OCI-LY7 (cell line): ENCODE data around the gene FBXO42. TPM values are rescaled to one million over a fixed set of nuclear protein-coding genes. Genes with fewer than 3 reads are reported as not detected.

Experiments used
- BruUV-seq: library from RNA; stranded (reverse); fragments of 400-500 nt; replicated peaks from 2 replicates; lab custom pipeline; 2021; lab: Mats Ljungman, UMichigan
- CTCF ChIA-PET: fragments of 300-600 bp; sonication (Branson Sonifier 250); formaldehyde crosslinking; loops from one replicate; lab custom pipeline; 2022; ENCODE audit warnings: antibody characterized with exemption; ENCODE audit not compliant: unreplicated experiment; lab: Charles Lee
- POLR2A ChIA-PET: fragments of 300-600 bp; sonication (Branson Sonifier 250); formaldehyde crosslinking; loops from one replicate; lab custom pipeline; 2022; ENCODE audit warnings: antibody characterized with exemption; lab: Charles Lee
- DNase-seq: peaks from one replicate; pipeline ENCODE4 v3.0.0-alpha.2; 2015; ENCODE audit warnings: low spot score
- H2AFZ ChIP-seq: fragments of 200-600 bp; sonication (generic), shearing (Covaris generic); 2 replicates; pipeline ENCODE4 v1.6.1; 2014; ENCODE audit warnings: mild to moderate bottlenecking, antibody characterized with exemption, low read length, moderate library complexity
- H3K27ac ChIP-seq: fragments of 200-600 bp; sonication (generic); 2 replicates; pipeline ENCODE4 v1.5.1; 2014; ENCODE audit warnings: mixed run types, low read depth, mild to moderate bottlenecking, moderate library complexity, low read length, inconsistent platforms; ENCODE audit not compliant: poor library complexity, severe bottlenecking
- H3K36me3 ChIP-seq: fragments of 200-600 bp; sonication (generic); 2 replicates; pipeline ENCODE4 v1.6.1; 2014; ENCODE audit warnings: mild to moderate bottlenecking, antibody characterized with exemption, low read length, moderate library complexity, mixed read lengths; ENCODE audit not compliant: insufficient read depth
- H3K4me1 ChIP-seq: fragments of 200-600 bp; sonication (generic); 2 replicates; pipeline ENCODE4 v1.5.1; 2014; ENCODE audit warnings: mild to moderate bottlenecking, low read length; ENCODE audit not compliant: insufficient read depth, poor library complexity, severe bottlenecking
- H3K4me2 ChIP-seq: fragments of 200-600 bp; sonication (generic); 2 replicates; pipeline ENCODE4 v1.6.1; 2014; ENCODE audit warnings: mild to moderate bottlenecking, low read length
- H3K4me3 ChIP-seq: fragments of 200-600 bp; sonication (generic); 2 replicates; pipeline ENCODE4 v1.5.1; 2014; ENCODE audit warnings: mild to moderate bottlenecking, low read depth, low read length; ENCODE audit not compliant: poor library complexity, severe bottlenecking
- H3K79me2 ChIP-seq: fragments of 200-600 bp; sonication (generic); 2 replicates; pipeline ENCODE4 v1.6.1; 2016; ENCODE audit warnings: low read depth, mild to moderate bottlenecking, low read length, moderate library complexity, mixed read lengths; ENCODE audit not compliant: insufficient read depth
- H3K9me2 ChIP-seq: fragments of 200-600 bp; sonication (generic); 2 replicates; pipeline ENCODE4 v1.6.1; 2016; ENCODE audit warnings: mild to moderate bottlenecking, low read length, mixed read lengths; ENCODE audit not compliant: insufficient read depth
- H3K9me3 ChIP-seq: fragments of 200-600 bp; sonication (generic); 2 replicates; pipeline ENCODE4 v1.6.1; 2014; ENCODE audit warnings: mild to moderate bottlenecking, mixed run types, low read length, mixed read lengths
- H4K20me1 ChIP-seq: fragments of 200-600 bp; sonication (generic); 2 replicates; pipeline ENCODE4 v1.6.1; 2014; ENCODE audit warnings: mild to moderate bottlenecking, antibody characterized with exemption, low read length, moderate library complexity, mixed read lengths; ENCODE audit not compliant: insufficient read depth
- EZH2phosphoT487 ChIP-seq: fragments of 200-600 bp; sonication (generic); IDR thresholded peaks from 2 replicates; pipeline ENCODE4 v1.6.1; 2018; ENCODE audit warnings: low read depth, borderline replicate concordance, mild to moderate bottlenecking, mixed run types, antibody characterized with exemption, low read length, moderate library complexity, mixed read lengths
- intact Hi-C: fragments of 100-400 bp; cut with micrococcal nuclease; formaldehyde crosslinking; loops from one replicate; pipeline ENCODE4 v1.10.0; 2022; ENCODE audit not compliant: unreplicated experiment
- total RNA-seq, 2 experiments: library from RNA; depleted of rRNA in 1 of 2; stranded (reverse); fragments of >200 nt in 1 of 2; shearing (Covaris generic) in 1 of 2; gene quantifications; 2 replicates each; pipeline ENCODE4 v1.2.3, GENCODE V29; 2014 to 2022
- TF ChIP-seq, protein P1 (sequence below): fragments of 200-600 bp; sonication (generic); conservative IDR thresholded peaks from 2 replicates; pipeline ENCODE4 v1.5.1; 2014; ENCODE audit warnings: mild to moderate bottlenecking, antibody characterized with exemption, low read length, moderate library complexity, mixed read lengths

Gene FBXO42
- total RNA-seq, 2 experiments from 2014 or later: 20.0 to 22.9 TPM

DNA sequence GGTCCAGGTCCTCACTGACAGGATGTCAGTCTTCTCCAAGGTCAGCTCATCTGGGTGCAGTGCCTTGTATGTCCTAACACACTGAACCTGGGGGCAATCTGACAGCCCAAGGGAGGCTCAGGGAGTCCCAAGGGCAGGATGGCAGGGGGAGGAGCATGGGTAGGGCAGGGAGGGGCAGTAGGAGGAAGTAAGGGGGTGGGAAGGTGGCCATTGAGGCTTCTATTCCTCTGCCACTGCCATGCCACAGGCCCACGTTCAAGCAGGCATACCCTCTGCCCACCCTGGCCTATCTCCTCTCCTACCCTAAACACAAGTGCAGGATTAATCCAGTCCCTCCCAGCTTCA is 153.2 kb downstream of the FBXO42 start:
- CTCF ChIA-PET: interaction anchor here (0.5 to 1.1 kb wide), 3 partner anchors 35 to 120 kb away, joined by 3 read pairs; no protein-coding TSS in a partner anchor
- Histone ChIP-seq H3K27ac (no peak overlapping the region), H3K9me2 (no peaks in the 10 kb centered on the region), H3K4me3 (no peak overlapping the region), H4K20me1 (no peaks in the 10 kb centered on the region), H3K79me2 (no peaks in the 10 kb centered on the region), H3K36me3 (no peaks in the 10 kb centered on the region), H2AFZ (no peak overlapping the region), H3K4me1 (no peaks in the 10 kb centered on the region), H3K4me2 (no peak overlapping the region), H3K9me3 (no peaks in the 10 kb centered on the region)
- POLR2A ChIA-PET: interaction anchor here (2.2 kb wide), 1 partner anchor 18 kb away, joined by 7 read pairs; no protein-coding TSS in a partner anchor
- BruUV-seq: no TSS peak
- no peak for DNase-seq
- TF ChIP-seq EZH2phosphoT487: no peak
- TF ChIP-seq, protein P1, sequence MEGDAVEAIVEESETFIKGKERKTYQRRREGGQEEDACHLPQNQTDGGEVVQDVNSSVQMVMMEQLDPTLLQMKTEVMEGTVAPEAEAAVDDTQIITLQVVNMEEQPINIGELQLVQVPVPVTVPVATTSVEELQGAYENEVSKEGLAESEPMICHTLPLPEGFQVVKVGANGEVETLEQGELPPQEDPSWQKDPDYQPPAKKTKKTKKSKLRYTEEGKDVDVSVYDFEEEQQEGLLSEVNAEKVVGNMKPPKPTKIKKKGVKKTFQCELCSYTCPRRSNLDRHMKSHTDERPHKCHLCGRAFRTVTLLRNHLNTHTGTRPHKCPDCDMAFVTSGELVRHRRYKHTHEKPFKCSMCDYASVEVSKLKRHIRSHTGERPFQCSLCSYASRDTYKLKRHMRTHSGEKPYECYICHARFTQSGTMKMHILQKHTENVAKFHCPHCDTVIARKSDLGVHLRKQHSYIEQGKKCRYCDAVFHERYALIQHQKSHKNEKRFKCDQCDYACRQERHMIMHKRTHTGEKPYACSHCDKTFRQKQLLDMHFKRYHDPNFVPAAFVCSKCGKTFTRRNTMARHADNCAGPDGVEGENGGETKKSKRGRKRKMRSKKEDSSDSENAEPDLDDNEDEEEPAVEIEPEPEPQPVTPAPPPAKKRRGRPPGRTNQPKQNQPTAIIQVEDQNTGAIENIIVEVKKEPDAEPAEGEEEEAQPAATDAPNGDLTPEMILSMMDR: no peak
- intact Hi-C loops: no loop called here

DNA sequence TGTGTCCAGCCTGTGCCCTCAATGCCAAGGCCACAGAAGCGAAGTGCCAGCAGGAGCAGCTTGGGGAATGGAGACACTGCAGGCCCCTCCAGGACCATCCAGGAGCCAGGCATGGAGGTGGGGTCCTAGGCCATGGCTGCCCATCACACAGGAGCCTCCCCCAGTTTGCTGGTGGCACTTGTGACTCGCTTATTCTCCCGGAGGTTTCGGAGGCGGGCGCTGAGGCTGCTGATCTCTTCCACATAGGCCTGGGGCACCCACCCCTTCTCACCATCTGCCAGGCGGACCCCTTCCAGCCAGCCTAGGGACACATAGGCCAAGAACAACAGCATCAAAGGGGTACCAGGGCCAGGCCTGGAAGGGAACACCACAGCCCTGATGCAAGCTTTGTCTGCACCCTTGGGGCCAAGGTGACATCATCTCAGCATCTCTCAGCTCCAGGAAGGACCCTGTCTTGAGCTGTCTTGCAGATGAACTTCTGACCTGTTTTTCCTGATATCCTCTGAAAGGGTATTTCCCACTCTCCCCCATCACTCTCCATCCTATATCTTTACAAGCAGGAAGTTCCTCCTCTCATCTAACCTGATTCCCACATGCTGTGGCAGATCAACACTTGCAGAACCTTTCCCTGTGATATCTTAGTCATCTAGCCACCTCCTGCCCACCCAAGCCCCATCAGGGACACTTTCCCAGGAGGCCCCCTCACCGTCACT is 153.7 kb downstream of the FBXO42 start:
- no peaks in the 10 kb centered on the region for H3K36me3 ChIP-seq
- no peaks in the 10 kb centered on the region for H3K4me1 ChIP-seq
- no peak overlapping the region for H2AFZ ChIP-seq
- no peaks in the 10 kb centered on the region for H3K9me2 ChIP-seq
- H3K79me2 ChIP-seq: no peaks in the 10 kb centered on the region
- TF ChIP-seq EZH2phosphoT487: no peak
- TF ChIP-seq, protein P1: no peak
- CTCF ChIA-PET: interaction anchor here (0.6 to 1.1 kb wide), 2 partner anchors 36 to 119 kb away, joined by 3 read pairs; no protein-coding TSS in a partner anchor
- no peak overlapping the region for H3K27ac ChIP-seq
- intact Hi-C loops: no loop called here
- no peak overlapping the region for H3K4me2 ChIP-seq
- no peaks in the 10 kb centered on the region for H3K9me3 ChIP-seq
- no peaks in the 10 kb centered on the region for H4K20me1 ChIP-seq
- POLR2A ChIA-PET: interaction anchor here (2.2 kb wide), 1 partner anchor 19 kb away, joined by 7 read pairs; no protein-coding TSS in a partner anchor
- H3K4me3 ChIP-seq: no peak overlapping the region
- DNase-seq: no peak
- no TSS peak for BruUV-seq

DNA sequence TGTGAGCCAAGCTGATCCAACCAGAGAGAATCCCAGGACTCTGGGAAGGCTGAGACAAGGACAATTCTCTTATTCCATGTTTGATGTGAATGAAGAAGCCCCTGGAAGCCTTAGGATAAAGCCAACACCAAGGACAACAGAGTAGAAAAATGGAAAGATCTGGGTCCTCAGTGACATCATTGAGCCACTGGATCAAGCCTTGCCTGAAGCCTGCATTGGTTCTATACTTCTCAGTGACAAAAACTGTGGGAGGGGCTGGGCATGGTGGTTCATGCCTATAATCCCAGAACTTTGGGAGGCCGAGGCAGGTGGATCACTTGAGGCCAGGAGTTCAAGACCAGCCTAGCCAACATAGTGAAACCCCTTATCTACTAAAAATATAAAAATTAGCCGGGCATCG is 155.4 kb downstream of the FBXO42 start:
- POLR2A ChIA-PET: no interaction called here
- TF ChIP-seq, protein P1: no peak
- no peak for TF ChIP-seq EZH2phosphoT487
- no peaks in the 10 kb centered on the region for H3K79me2 ChIP-seq
- intact Hi-C loops: no loop called here
- no peak overlapping the region for H2AFZ ChIP-seq
- H3K27ac ChIP-seq: no peak overlapping the region
- H3K4me3 ChIP-seq: no peak overlapping the region
- DNase-seq: no peak
- no peaks in the 10 kb centered on the region for H3K36me3 ChIP-seq
- CTCF ChIA-PET: no interaction called here
- H4K20me1 ChIP-seq: no peaks in the 10 kb centered on the region
- no peaks in the 10 kb centered on the region for H3K9me2 ChIP-seq
- no peaks in the 10 kb centered on the region for H3K4me1 ChIP-seq
- no peaks in the 10 kb centered on the region for H3K9me3 ChIP-seq
- BruUV-seq: no TSS peak
- no peak overlapping the region for H3K4me2 ChIP-seq
